ENCODE data around the gene SBNO1.

Gene SBNO1

GRCh38 chr12:123337070-123337469, 27.6 kb downstream of the SBNO1 start:
- no peak for FAIRE-seq

DNA sequence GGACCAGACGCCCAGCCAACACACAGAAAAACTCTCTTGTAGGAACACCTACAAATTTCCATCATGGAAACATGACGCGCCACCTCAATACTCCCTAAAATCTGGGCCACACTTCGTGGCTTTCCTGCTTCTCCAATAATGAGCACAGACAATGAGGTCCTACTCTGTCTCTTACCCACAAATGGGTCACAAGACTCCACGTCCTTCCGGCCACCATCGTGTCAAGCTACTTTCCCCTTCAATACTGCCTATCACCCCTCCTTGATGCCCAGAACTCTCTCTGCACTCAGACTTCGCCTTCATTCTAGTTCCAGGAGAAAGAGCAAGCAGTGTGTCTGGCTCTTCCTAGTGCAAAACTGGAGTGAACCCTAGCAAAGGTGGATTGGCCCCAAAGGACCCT, 28.1 kb downstream of the SBNO1 start:
- no peak for FAIRE-seq

DNA sequence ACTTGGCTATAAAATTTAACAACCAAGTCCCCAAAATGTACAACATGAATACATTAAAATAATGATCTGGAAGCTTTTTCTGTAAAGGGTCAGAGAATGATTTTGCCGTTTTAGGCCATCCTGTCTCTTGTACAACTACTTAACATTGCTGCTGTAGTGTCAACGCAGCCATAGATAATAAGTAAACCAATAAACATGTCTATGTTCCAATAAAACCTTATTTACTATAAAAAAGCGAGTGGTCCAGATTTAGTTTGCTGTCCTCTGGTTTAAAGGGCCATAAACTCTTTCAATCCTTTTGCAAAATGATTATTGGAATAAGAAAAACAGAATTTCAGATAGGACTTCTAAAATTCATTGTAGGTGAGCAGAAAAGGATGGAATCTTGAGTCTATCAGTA, 29.2 kb downstream of the SBNO1 start:
- no peak for FAIRE-seq

- FAIRE-seq: no peak
These were observed 34.8 kb downstream of the SBNO1 start for GRCh38 chr12:123329799-123330198.

DNA sequence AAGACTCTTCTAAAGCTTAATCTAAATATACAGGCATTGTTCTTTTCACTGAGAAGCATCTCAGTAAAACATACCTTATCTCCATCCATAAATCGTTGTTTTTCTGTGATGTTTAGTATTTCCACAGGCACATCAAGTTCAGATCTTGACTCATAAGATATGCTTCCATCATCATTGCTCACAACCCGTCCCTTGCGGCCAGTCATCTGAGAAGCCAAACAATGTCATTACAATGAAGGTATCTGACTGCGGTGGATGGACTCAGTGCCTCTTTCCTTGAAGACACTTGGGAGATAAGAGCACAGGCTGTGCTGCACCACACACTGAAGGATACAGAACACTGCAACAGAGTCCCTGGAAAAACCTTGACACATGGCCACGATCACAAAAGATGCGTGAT, 44.8 kb downstream of the SBNO1 start:
- no peak for FAIRE-seq

DNA sequence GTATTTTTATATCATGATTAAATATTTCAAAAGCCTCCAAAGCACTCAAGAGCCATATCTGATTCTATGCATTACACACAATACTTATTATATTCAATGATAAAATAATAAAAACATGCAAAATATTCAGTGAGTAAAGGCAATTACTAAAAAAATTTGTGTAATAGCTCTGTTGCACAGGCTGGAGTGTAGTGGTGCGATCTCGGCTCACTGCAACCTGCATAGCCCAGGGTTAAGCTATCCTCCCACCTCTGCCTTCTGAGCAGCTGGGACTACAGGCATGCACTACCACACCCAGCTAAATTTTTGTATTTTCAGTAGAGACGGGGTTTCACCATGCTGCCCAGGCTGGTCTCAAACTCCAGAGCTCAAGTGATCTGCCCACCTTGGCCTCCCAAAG, 45.4 kb downstream of the SBNO1 start:
- no peak for FAIRE-seq

GRCh38 chr12:123313046-123313445, 51.6 kb downstream of the SBNO1 start:
- FAIRE-seq: peak; percentile 85

- no peak for FAIRE-seq
These were observed 58.4 kb downstream of the SBNO1 start for GRCh38 chr12:123306200-123306599.

DNA sequence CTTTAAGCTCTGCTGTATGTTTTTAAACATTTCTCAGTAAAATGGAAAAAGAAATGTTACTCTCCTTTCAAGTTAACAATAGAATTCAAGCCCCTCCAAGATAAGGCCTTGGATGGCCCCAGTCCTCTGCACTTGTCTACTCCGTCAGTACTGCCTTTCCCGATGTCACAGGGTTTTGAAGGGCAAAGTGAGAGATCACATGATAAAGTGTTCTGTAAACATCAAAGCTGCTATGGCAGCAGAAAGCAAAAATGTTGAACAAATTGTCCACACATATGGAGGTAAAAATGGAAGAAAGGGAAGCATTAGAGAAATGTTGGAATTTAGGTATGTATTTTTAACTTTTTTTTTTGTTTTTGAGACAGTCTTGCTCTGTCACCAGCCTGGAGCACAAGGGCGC, 59.5 kb downstream of the SBNO1 start:
- no peak for FAIRE-seq

GRCh38 chr12:123293178-123293760, 71.4 kb downstream of the SBNO1 start:
- no peak for FAIRE-seq

DNA sequence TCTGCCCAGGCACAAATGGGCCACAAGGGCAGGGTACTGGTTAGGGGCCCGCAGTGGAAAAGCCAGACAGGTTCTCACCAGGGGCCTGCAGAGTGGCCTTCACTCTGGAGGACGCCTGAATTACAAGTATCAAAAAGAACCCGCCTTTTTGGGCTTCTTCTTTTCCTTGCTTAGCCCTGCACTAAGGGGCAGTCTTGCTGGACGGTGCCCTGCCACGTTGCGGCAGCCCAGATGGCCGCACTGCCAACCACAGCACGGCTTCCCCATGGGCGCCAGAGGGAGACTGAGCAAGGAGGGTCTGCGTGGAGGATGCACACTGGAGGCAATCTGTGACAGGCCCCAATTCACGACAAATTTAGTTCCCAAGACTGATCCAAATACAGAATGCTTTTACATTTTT, 74.7 kb downstream of the SBNO1 start:
- FAIRE-seq: no peak

GRCh38 chr12:123288751-123289346, 75.8 kb downstream of the SBNO1 start:
- no peak for FAIRE-seq

DNA sequence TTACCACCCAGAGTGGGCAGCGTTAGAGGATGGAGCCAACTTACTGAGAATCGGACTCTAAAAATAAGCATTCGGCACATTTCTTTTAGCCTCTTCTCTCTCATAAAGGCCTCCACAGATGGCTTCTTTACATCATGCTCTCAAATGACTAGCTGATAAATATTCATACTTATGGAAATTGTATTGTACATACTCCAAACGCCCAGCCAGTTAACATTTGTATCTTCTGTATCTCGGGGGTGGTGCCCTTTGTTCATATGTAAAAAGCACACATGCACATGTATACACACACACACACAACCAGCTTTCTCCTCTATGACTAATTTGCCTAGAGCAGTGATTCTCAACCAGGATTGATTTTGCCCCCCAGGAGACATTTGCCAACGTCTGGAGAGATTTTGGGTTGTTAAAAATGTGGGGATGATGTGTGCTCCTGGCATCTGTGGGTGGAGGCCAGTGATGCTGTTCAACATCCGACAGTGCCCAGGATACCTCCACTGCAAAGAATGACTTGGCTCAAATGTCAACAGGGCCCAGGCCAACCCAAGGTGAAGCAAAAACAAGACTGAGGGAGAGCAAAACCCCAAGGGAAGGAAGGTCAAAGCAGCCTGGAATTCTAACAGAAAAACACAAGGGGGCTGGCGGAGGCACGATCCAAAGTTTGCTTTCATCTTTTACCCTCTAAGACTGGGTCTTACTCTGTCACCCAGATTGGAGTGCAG, 77.8 kb downstream of the SBNO1 start:
- FAIRE-seq: no peak

DNA sequence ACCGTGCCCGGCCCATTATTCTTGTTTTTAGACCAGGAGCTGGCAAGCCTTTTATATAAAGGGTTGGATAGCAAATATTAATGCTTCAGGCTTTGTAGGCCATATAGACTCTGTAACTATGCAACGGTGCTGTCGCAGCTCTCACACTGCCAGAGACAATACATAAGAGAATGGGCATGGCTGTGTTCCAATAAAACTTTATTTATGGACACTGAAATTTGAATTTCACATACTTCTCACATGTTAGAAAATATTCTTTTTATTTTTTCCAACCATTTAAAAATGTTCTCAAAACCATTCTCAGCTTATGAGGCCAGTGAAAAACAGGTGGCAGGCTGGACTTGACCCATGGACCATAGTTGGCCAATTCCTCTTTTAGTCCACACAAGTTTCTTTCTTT, 80.0 kb downstream of the SBNO1 start:
- no peak for FAIRE-seq

DNA sequence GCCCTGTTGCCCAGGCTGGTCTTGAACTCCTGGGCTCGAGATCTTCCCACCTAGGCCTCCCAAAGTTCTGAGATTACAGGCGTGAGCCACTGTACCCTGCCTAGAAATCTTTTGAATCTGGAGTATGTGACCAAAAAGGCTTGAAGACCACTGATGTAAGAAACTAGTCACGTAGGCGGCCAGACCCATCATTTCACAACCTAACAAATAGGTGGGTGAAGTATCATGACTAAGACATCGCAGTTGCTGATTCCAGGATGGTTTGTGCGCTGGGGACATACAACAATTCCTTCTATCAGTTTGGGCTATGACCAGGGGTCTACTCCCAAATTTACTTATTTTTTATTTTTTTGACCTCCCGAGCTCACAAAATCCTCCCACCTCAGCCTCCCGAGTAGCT, 81.2 kb downstream of the SBNO1 start:
- FAIRE-seq: no peak

DNA sequence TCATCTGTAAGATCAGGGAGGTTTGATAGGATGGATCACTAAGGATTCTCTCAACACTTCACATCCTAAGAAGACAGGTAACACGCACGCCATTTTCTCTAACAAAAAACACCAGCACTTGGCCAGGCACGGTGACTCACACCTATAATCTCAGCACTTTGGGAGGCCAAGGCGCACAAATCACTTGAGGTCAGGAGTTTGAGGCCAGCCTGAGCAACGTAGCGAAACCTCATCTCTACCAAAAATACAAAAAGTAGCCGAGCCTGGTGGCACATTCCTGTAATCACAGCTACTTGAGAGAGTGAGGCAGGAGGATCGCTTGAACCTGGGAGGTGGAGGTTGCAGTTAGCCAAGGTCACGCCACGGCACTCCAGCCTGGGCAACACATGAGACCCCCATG, 82.5 kb downstream of the SBNO1 start:
- no peak for FAIRE-seq

DNA sequence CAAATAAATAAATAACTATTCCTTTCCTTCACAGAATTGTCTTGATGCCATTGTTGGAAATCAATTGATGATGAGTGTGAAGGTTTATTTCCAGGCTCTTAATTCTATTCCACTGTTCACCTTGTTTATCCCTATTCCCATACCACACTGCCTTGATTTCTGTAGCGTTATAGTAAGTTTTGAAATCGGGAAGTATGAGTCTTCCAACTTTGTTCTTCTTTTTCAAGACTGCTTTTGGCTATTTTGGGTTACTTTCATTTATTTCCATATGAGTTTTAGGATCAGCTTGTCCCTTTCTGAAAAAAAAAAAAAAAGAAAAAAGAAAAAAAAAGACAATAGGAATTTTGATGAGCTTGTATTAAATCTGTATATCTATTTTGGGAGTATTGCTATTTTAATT, 83.7 kb downstream of the SBNO1 start:
- no peak for FAIRE-seq

DNA sequence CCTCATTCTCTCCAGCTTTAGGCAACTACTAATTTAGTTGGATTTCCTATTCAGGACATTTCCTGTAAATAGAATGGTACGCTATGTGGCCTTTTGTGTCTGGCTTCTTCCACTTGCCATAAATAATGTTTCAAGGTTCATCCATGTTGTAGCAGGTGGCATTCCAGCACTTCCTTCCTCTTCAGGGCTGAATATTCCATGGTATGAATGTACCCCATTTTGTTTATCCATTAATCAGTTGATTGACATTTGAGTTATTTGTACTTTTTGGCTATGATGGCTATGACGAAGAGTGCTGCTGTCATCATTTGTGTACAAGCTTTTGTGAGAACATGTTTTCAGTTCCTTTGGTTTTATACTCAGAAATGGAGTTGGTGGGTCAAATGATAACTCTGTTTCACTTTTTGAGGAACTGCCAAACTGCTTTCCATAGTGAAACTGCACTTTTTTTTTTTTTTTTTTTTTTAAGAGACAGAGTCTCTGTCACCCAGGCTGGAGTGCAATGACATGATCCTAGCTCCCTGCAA, 86.5 kb downstream of the SBNO1 start:
- no peak for FAIRE-seq

GRCh38 chr12:123273166-123273565, 91.5 kb downstream of the SBNO1 start:
- no peak for FAIRE-seq

DNA sequence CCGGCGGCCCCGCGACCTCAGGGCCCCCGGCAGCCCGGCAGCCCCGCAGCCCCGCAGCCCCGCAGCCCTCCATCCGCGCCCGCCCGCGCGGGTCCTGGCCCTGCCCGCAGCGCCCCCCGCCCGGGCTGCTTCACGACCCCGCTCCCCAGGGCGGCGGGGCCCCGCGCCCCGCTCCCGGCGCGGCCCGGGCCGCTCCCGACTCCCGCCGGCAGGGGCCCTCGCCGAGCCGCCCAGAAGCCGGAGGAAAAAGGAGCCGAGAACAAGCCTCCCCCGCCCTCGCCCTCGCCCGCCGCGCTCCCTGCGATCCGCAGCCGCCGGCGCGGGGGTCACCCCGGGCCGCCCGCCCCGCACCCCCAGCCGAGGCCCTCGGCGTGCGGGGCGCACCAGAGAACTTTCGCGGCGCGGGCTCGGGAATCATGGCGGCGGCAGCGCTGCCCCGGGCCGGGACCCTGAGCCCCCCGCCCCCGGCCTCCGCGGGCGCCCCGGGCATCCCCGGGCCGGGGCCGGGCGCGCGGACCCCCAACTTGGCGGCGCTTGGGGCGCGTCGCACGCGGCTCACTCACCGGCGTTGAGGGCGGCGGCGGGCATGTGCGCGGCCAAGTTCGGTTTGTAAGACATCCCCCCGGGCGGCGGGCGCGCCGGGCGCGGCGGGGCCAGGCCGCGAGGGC, 93.5 kb downstream of the SBNO1 start:
- no peak for FAIRE-seq

- FAIRE-seq: no peak
These were observed 94.2 kb downstream of the SBNO1 start for GRCh38 chr12:123270214-123271000.

- no peak for FAIRE-seq
These were observed 94.8 kb downstream of the SBNO1 start for GRCh38 chr12:123269896-123270213.

DNA sequence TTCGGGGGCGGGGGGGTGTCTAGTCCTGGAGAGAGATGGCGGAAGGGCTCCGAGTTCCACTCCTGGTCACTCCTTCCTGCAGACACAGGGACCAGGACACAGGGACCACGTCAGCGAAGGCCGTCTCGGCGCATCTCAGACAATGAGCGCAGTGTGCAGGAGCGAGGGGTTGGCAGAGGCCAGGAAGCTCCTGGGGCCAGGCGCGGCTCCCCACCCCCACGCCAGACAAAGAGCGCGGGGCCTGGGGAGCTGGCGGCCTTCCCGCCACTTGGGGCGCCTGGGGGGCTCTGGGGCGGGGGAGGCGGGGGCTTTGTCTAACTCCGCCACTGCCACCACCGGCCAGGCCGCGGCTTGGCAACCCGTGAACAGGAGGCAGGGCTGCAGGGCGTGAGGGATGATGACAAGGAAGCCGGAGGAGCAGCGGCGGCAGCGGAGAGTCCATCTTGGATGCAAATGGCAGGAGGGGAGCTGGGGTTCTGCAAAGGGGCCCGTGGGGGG, 95.2 kb downstream of the SBNO1 start:
- FAIRE-seq: no peak

Measured in A204.1 (cell line).